ENCODE measurements around the gene ZP4.

DNA sequence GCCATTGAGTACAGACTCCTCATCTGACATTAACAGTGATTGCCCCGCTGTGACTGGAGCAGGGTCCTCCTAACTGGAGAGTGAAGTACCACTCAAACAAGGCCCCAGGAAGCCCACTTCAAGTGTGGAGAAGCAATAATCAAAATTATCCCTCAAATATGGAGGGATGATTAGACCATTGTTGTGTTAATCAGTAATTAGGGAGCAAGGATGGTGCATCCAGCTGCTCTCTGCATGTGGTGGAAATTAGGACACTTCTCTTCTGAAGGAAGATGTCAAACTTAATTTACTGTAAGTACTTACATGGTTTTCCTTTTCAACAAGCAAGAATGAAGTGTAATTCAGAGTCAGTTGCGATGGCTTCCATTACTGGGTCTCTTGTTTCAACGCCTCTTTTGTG is 3.4 kb upstream of the ZP4 start:
- TF ChIP-seq TAF1 (IDR thresholded peaks at IDR 0.05; ENCODE audit: borderline replicate concordance, insufficient read depth, low read length) (no peak), POLR2AphosphoS5 (IDR thresholded peaks at IDR 0.05; ENCODE audit: low read depth, low read length) (no peak), REST (IDR thresholded peaks at IDR 0.05; ENCODE audit: insufficient read depth in 1 of 2, low read depth in 2 of 2, low read length in 2 of 2) (no peak), SIN3A (IDR thresholded peaks at IDR 0.05; ENCODE audit: borderline replicate concordance, insufficient read depth, low read length) (no peak)

Measured in PFSK-1 (cell line).